NCI-H128 (cell line): ENCODE measurements around the gene PIGM.

ENCODE experiments used
- DNase-seq: peaks from one replicate; lab custom pipeline; 2025; ENCODE audit not compliant: unreplicated experiment; lab: John Stamatoyannopoulos, UW

Gene PIGM

GRCh38 chr1:160022330-160023310, 9.2 kb downstream of the PIGM start:
- DNase-seq, result no peak

- DNase-seq, result no peak
Observed at GRCh38 chr1:160021376-160022074, 10.3 kb downstream of the PIGM start.

GRCh38 chr1:160020196-160020595, 11.6 kb downstream of the PIGM start:
- DNase-seq, result no peak

GRCh38 chr1:160018900-160019299, 12.9 kb downstream of the PIGM start:
- DNase-seq, result no peak

GRCh38 chr1:160018347-160018746, 13.4 kb downstream of the PIGM start:
- no peak for DNase-seq

DNA sequence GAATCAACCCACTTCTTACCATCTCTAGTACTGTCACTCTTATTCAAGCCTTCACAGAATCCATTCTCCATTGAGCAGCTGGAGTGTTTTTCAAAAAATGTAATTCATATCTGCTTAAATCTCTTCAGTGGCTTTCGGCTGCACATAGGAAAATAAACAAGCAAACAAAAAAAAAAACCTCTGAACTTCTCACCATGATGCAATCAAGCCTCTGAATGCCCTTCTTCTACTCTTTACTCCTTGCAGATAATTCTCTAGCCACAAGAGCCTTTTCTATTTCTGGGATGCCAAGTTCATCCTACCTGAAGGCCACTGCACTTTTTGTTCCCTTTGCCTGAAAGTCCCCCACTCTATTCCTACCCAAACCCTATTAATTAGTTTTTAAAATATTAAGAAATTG, 14.2 kb downstream of the PIGM start:
- no peak for DNase-seq

DNA sequence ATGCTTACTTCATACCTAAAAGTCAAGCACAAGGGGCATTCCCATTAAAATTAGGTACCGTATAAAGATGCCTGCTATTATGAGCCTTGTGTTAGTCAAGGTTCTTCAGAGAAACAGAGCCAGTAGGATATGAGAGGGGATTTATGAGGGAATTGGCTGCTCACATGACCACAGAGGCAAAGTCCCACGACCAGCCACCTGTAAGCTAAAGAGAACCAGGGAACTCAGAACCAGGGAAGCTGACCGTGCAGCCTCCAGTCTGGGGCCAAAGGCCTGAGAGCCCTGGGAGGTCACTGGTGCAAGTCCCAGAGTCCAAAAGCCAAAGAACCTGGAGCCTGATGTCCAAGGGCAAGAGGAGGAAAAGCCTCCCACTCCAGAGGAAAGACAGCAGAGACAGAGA, 20.0 kb downstream of the PIGM start:
- no peak for DNase-seq

- no peak for DNase-seq
Observed at GRCh38 chr1:160009801-160010200, 22.0 kb downstream of the PIGM start.

GRCh38 chr1:160009081-160009480, 22.7 kb downstream of the PIGM start:
- DNase-seq, result no peak

GRCh38 chr1:160007577-160008200, 24.1 kb downstream of the PIGM start:
- peak; percentile 41 for DNase-seq

GRCh38 chr1:160006312-160006940, 25.4 kb downstream of the PIGM start:
- peak; percentile 52 for DNase-seq

DNA sequence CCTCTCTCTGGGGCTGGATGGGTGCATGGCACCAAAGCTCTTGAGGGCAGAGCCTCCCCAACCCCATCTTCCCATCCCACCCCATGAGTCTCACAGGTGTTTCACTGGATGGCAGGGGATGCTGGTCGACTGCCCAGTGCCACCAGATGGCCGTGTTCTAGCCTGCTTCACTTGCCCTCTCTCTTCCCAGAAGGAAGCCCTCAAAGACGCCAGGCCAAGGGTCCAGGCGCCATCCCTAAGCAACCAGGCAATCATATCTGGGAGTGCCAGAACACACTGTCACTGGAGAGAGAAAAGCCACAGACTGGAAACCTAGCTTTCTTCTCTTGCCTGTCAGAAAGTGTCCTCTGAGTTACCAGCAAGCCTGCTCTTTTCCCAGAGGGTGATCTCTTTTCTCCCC, 26.7 kb downstream of the PIGM start:
- no peak for DNase-seq

GRCh38 chr1:160004425-160004824, 27.4 kb downstream of the PIGM start:
- no peak for DNase-seq

DNA sequence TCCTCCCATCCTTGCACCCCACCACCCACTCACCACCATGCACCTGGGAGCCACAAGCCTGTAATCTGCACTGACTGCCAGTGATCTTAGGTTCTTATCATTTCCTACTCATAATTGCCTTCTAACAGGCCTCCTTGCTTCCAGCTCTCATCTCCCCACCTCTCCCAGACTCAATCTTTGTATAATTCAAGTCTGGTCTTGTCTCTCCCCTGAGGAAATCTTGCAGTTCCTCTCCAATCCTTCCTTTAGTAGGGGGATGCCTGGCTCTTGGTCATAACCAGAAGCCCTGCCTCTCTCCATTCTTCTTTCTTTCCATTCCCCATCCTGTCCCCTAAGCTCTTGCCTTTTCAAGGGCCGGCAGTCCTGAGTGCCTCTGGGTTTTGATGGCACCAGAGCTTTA, 27.8 kb downstream of the PIGM start:
- DNase-seq, result no peak

- no peak for DNase-seq
Observed at GRCh38 chr1:160001440-160001839, 30.4 kb downstream of the PIGM start.

GRCh38 chr1:159999204-159999603, 32.6 kb downstream of the PIGM start:
- DNase-seq, result no peak

DNA sequence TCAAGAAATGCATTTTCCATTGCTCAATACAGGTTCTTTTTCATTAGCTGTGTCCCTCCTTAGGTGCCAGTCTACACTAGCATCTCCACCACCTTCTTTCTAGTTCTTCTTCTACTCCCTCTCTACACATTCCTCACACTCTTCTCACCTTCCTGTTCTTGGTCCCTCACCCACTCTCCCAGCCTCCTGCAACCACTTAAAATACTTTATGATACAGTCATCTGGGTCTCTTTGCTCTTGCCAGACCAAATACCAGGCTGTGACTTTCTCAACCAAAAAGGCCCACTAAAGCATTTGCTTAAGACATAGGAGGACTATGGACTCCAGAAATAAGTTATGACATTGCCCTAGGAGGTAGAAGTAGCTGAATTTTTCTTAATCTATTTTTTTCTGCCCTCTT, 35.1 kb downstream of the PIGM start:
- no peak for DNase-seq

DNA sequence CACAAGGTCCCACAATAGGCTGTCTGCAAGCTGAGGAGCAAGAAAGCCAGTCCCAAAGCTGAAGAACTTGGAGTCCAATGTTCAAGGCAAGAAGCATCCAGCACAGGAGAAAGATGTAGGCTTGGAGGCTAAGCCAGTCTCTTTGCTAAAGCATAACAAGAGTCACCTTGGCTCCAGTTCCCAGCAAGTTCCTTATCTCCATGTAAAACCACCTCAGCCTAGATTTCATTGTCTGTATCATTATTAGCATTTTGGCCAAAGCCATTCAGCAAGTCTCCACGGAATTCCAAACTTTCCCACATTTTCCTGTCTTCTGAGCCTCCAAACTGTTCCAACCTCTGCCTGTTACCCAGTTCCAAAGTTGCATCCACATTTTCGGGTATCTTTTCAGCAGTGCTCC, 36.9 kb downstream of the PIGM start:
- DNase-seq, result no peak

DNA sequence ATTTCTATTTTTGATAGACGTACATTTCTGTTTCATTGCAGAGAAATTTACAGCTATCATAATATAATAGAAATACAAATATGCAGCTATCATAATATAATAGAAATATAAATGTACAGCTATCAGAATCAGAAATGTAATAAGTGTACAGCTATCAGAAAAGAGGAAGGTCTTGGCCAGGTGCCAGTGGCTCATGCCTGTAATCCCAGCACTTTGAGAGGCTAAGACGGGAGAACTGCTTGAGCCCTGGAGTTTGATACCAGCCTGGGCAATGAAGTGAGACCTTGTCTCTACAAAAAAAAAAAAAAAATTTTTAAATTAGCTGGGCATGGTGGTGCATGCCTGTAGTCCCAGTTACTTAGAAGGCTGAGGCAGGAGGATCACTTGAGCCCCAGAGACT, 37.9 kb downstream of the PIGM start:
- DNase-seq, result no peak

- no peak for DNase-seq
Observed at GRCh38 chr1:159992161-159992560, 39.6 kb downstream of the PIGM start.

GRCh38 chr1:159991513-159991912, 40.3 kb downstream of the PIGM start:
- DNase-seq, result no peak
